IMR-90 (cell line): ENCODE data around the gene PHGDH. TPM values are rescaled to one million over a fixed set of nuclear protein-coding genes. Genes with fewer than 3 reads are reported as not detected.

ENCODE experiments used
- ATAC-seq: fragments of 200-7000 bp; cut with Tn5 transposase; 2 replicates; pipeline ENCODE4 v1.9.1; 2020; ENCODE audit warnings: low read depth, mild to moderate bottlenecking, moderate library complexity
- BruUV-seq: library from RNA; stranded (reverse); fragments of 400-500 nt; replicated peaks from 2 replicates; lab custom pipeline; 2021; lab: Mats Ljungman, UMichigan
- CTCF ChIA-PET: fragments of 300-600 bp; formaldehyde crosslinking; extraction: SDS; loops from one replicate; lab custom pipeline; 2021; ENCODE audit warnings: antibody characterized with exemption; lab: Yijun Ruan, JAX
- POLR2A ChIA-PET: fragments of 300-600 bp; sonication (Branson Sonifier 250); formaldehyde crosslinking; loops from one replicate; lab custom pipeline; 2022; ENCODE audit warnings: antibody characterized with exemption; ENCODE audit not compliant: unreplicated experiment; lab: Charles Lee
- DNase-seq: peaks from one replicate; pipeline ENCODE4 v3.0.0; 2013
- H2AFZ ChIP-seq: replicated peaks from 2 replicates; pipeline ENCODE3; 2013; ENCODE audit warnings: low read length, mild to moderate bottlenecking; ENCODE audit not compliant: poor library complexity
- H2AK5ac ChIP-seq: 2 replicates; pipeline ENCODE4 v1.6.1; 2013; ENCODE audit warnings: low read depth, low read length, inconsistent platforms
- H2AK9ac ChIP-seq: replicated peaks from 2 replicates; pipeline ENCODE3; 2013; ENCODE audit warnings: mild to moderate bottlenecking, low read depth, low read length, moderate library complexity; ENCODE audit not compliant: poor library complexity
- H2BK120ac ChIP-seq: 2 replicates; pipeline ENCODE4 v1.6.1; 2013; ENCODE audit warnings: low read depth, low read length, inconsistent platforms
- H2BK15ac ChIP-seq: 3 replicates; pipeline ENCODE4 v1.6.1; 2013; ENCODE audit warnings: low read depth, low read length, inconsistent platforms
- H2BK20ac ChIP-seq: 2 replicates; pipeline ENCODE4 v1.6.1; 2013; ENCODE audit warnings: low read depth, mild to moderate bottlenecking, inconsistent platforms, low read length, moderate library complexity
- H2BK5ac ChIP-seq: 2 replicates; pipeline ENCODE4 v1.6.1; 2013; ENCODE audit warnings: mild to moderate bottlenecking, low read depth, low read length, inconsistent platforms; ENCODE audit not compliant: poor library complexity, severe bottlenecking
- H3K14ac ChIP-seq: replicated peaks from 2 replicates; pipeline ENCODE4 v1.6.1; 2013; ENCODE audit warnings: low read depth, low read length, inconsistent platforms
- H3K18ac ChIP-seq: 2 replicates; pipeline ENCODE4 v1.6.1; 2013; ENCODE audit warnings: low read depth, low read length, control low read depth
- H3K23ac ChIP-seq: 2 replicates; pipeline ENCODE4 v1.6.1; 2013; ENCODE audit warnings: low read depth, low read length, inconsistent platforms
- H3K27ac ChIP-seq: 2 replicates; pipeline ENCODE4 v1.5.1; 2013; ENCODE audit warnings: mild to moderate bottlenecking, control low read depth, low read length; ENCODE audit not compliant: insufficient read depth
- H3K27me3 ChIP-seq: 2 replicates; pipeline ENCODE4 v1.6.1; 2013; ENCODE audit warnings: low read length; ENCODE audit not compliant: control insufficient read depth, insufficient read depth
- H3K36me3 ChIP-seq: 2 replicates; pipeline ENCODE4 v1.6.1; 2013; ENCODE audit warnings: low read length, mixed read lengths; ENCODE audit not compliant: control insufficient read depth, insufficient read depth
- H3K4ac ChIP-seq: 2 replicates; pipeline ENCODE4 v1.6.1; 2013; ENCODE audit warnings: low read depth, low read length, inconsistent platforms
- H3K4me1 ChIP-seq: 2 replicates; pipeline ENCODE4 v1.6.1; 2013; ENCODE audit warnings: low read length, mixed read lengths; ENCODE audit not compliant: control insufficient read depth, insufficient read depth
- H3K4me2 ChIP-seq: 2 replicates; pipeline ENCODE4 v1.6.1; 2013; ENCODE audit warnings: low read depth, mild to moderate bottlenecking, control low read depth, low read length, moderate library complexity
- H3K4me3 ChIP-seq: 2 replicates; pipeline ENCODE4 v1.5.1; 2013; ENCODE audit warnings: low read depth, mild to moderate bottlenecking, control low read depth, low read length, moderate library complexity; ENCODE audit not compliant: insufficient read depth
- H3K56ac ChIP-seq: 2 replicates; pipeline ENCODE4 v1.6.1; 2013; ENCODE audit warnings: low read length, inconsistent platforms; ENCODE audit not compliant: insufficient read depth; ENCODE audit errors: extremely low read depth
- H3K79me1 ChIP-seq, 2 experiments: 2 replicates each; pipeline ENCODE4 v1.6.1; 2013; ENCODE audit warnings: low read length in 2 of 2, inconsistent platforms in 1 of 2, low read depth in 1 of 2
- H3K9ac ChIP-seq: 2 replicates; pipeline ENCODE4 v1.6.1; 2013; ENCODE audit warnings: low read depth, low read length, control low read depth
- H3K9me1 ChIP-seq: 2 replicates; pipeline ENCODE4 v1.6.1; 2013; ENCODE audit warnings: low read length, inconsistent platforms; ENCODE audit not compliant: insufficient read depth
- H3K9me3 ChIP-seq: 2 replicates; pipeline ENCODE4 v1.6.1; 2013; ENCODE audit warnings: low read length; ENCODE audit not compliant: control insufficient read depth, insufficient read depth
- H4K20me1 ChIP-seq: 2 replicates; pipeline ENCODE4 v1.6.1; 2013; ENCODE audit warnings: low read length, inconsistent platforms; ENCODE audit not compliant: insufficient read depth
- H4K5ac ChIP-seq: 2 replicates; pipeline ENCODE4 v1.6.1; 2013; ENCODE audit warnings: mild to moderate bottlenecking, low read depth, low read length, control low read depth
- H4K8ac ChIP-seq, 2 experiments: 2 replicates each; pipeline ENCODE4 v1.6.1; 2013; ENCODE audit warnings: low read depth in 2 of 2, low read length in 2 of 2, control low read depth in 1 of 2, inconsistent platforms in 1 of 2
- H4K91ac ChIP-seq: 2 replicates; pipeline ENCODE4 v1.6.1; 2013; ENCODE audit warnings: low read depth, low read length, inconsistent platforms; ENCODE audit not compliant: insufficient read depth
- CHD1 ChIP-seq: IDR thresholded peaks from 2 replicates; pipeline ENCODE4 v1.6.1; 2012; ENCODE audit warnings: low read depth, low read length, improper control_type of control experiment
- MAZ ChIP-seq: IDR thresholded peaks from 2 replicates; pipeline ENCODE4 v1.6.1; 2012; ENCODE audit warnings: low read depth, mild to moderate bottlenecking, low read length, improper control_type of control experiment, moderate library complexity, borderline replicate concordance
- USF2 ChIP-seq: fragments of 150-350 bp; IDR thresholded peaks from 2 replicates; pipeline ENCODE4 v1.6.1; 2017; ENCODE audit warnings: mild to moderate bottlenecking, antibody characterized with exemption, low read length, low read depth
- WGBS, 2 experiments: methylation state at CpG; one replicate each; pipeline versions ENCODE4 v1.1.5 to v1.1.7; 2013; ENCODE audit warnings: missing lambda C conversion rate in 2 of 2; ENCODE audit not compliant: insufficient read length in 1 of 2; ENCODE audit errors: extremely low coverage in 2 of 2; 5-methylcytosine and 5-hydroxymethylcytosine counted together
- dilution Hi-C: fragments of 300-500 bp; cut with HindIII; formaldehyde crosslinking; loops from one replicate; pipeline ENCODE4 v1.14.3; 2018; ENCODE audit warnings: low sequenced_read_pairs; ENCODE audit not compliant: unreplicated experiment
- in situ Hi-C: fragments of 300-500 bp; cut with MboI; formaldehyde crosslinking; loops from 3 replicates; pipeline ENCODE4 v1.14.3; 2019; ENCODE audit warnings: low sequenced_read_pairs, inconsistent platforms, mixed read lengths
- intact Hi-C: fragments of 100-400 bp; cut with micrococcal nuclease; formaldehyde crosslinking; loops from 2 replicates; pipeline ENCODE4 v1.10.0; 2022
- polyA plus RNA-seq, 3 experiments: library from polyadenylated mRNA; depleted of rRNA; stranded (reverse); fragments of >200 nt; gene quantifications; 2 replicates each; pipeline ENCODE4 v1.2.3, GENCODE V29; 2012; ENCODE audit warnings: low replicate concordance in 1 of 3
- total RNA-seq: library from RNA; depleted of rRNA; stranded (reverse); fragments of >200 nt; gene quantifications from 2 replicates; pipeline ENCODE4 v1.2.3, GENCODE V29; 2012

PHGDH gene
- total and polyA plus RNA-seq, 2 of the 4 experiments (the other 2 are of a cell fraction): 87.9 to 331 TPM

- Histone ChIP-seq H2BK5ac (no peak overlapping the region), H3K56ac (no peak overlapping the region), H4K8ac (no peak overlapping the region), H2BK120ac (no peak overlapping the region), H3K4me2 (no peak overlapping the region), H3K4ac (no peak overlapping the region), H2BK15ac (no peak overlapping the region), H2BK20ac (no peak overlapping the region), H3K9me1 (peaks cover 6% of the 10 kb centered on the region; the same call in 1 of the 2 replicates), H3K18ac (no peak overlapping the region), H4K5ac (no peak overlapping the region), H3K14ac (no peak overlapping the region), H3K4me3 (no peak overlapping the region), H4K91ac (no peak overlapping the region), H2AK9ac (no peak overlapping the region), H3K23ac (no peak overlapping the region), H3K79me1 (peaks cover 0 to 16% of the 10 kb centered on the region in 2 experiments; a peak in 3 of 4 replicates), H3K9me3 (no peaks in the 10 kb centered on the region), H3K9ac (no peak overlapping the region), H2AFZ (no peak overlapping the region), H4K20me1 (peaks cover 18% of the 10 kb centered on the region; the same call in 1 of the 2 replicates), H3K4me1 (no peaks in the 10 kb centered on the region), H3K27me3 (no peaks in the 10 kb centered on the region), H2AK5ac (no peak overlapping the region), H3K36me3 (peaks cover 76% of the 10 kb centered on the region), H3K27ac (no peak overlapping the region)
- DNase-seq (no peak), ATAC-seq (no peak)
- POLR2A ChIA-PET: no interaction called here
- intact Hi-C loops: no loop called here
- no TSS peak for BruUV-seq
- dilution Hi-C loops: no loop called here
- no peak for TF ChIP-seq MAZ
- no peak for TF ChIP-seq USF2
- no peak for TF ChIP-seq CHD1
- in situ Hi-C loops: loop anchor here (10.0 kb wide), 1 partner anchor 188 kb away; no protein-coding TSS in a partner anchor
- CTCF ChIA-PET: no interaction called here
- WGBS, 2 experiments: no CpG with 5 or more reads among the region's 2 CpGs
Observed at GRCh38 chr1:119736649-119737039, 24.9 kb downstream of the PHGDH start.
